SU-DHL-6 (cell line): Measurements from ENCODE around the gene CASQ2.

Experiments used
- EZH2phosphoT487 ChIP-seq: fragments of 200-600 bp; sonication (generic), shearing (Covaris generic); conservative IDR thresholded peaks from 2 replicates; pipeline ENCODE4 v1.6.1; 2018; ENCODE audit warnings: mild to moderate bottlenecking, antibody characterized with exemption, low read length, moderate library complexity, mixed read lengths
- TF ChIP-seq, protein P1 (sequence below): fragments of 200-600 bp; sonication (generic); IDR thresholded peaks from one replicate; pipeline ENCODE4 v1.5.1; 2017; ENCODE audit warnings: antibody characterized with exemption, mild to moderate bottlenecking, low read length, moderate library complexity; ENCODE audit not compliant: insufficient read depth, poor library complexity, severe bottlenecking

- TF ChIP-seq, protein P1, sequence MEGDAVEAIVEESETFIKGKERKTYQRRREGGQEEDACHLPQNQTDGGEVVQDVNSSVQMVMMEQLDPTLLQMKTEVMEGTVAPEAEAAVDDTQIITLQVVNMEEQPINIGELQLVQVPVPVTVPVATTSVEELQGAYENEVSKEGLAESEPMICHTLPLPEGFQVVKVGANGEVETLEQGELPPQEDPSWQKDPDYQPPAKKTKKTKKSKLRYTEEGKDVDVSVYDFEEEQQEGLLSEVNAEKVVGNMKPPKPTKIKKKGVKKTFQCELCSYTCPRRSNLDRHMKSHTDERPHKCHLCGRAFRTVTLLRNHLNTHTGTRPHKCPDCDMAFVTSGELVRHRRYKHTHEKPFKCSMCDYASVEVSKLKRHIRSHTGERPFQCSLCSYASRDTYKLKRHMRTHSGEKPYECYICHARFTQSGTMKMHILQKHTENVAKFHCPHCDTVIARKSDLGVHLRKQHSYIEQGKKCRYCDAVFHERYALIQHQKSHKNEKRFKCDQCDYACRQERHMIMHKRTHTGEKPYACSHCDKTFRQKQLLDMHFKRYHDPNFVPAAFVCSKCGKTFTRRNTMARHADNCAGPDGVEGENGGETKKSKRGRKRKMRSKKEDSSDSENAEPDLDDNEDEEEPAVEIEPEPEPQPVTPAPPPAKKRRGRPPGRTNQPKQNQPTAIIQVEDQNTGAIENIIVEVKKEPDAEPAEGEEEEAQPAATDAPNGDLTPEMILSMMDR: no peak
- TF ChIP-seq EZH2phosphoT487: no peak
Measured at GRCh38 chr1:115702959-115703358, 65.6 kb downstream of the CASQ2 start.
